HG03378 (cell line): ENCODE data around the gene SYNE1.
"Not testable (repeated sequence)": the region's sequence is repeated elsewhere in the genome, so short reads cannot be mapped to it uniquely, and the experiment has no call there.

Source experiments
- ATAC-seq: cut with Tn5 transposase; IDR thresholded peaks from one replicate; pipeline ENCODE4 v1.9.1; 2021; ENCODE audit warnings: mild to moderate bottlenecking, moderate library complexity; ENCODE audit not compliant: unreplicated experiment

The SYNE1 gene

DNA sequence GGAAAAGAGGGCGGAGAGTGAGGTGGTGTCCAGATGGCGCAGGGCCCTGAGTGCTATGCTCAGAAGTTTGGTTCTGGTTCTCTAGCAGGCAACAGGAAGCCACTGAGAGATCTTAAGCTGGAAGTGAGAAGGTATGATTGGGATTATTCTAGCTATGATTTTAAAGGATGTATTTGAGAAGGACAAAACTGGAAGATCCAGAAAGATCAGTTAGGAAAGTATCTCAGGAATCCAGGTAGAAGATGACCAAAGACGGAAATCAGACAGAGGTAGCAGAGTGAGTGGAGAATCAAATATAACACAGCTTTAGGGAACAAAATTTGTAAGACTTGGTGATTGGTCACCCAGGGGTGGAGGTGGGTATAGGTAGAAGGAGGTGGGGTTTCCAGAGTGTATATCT, 5.8 kb downstream of the SYNE1 start:
- ATAC-seq = no peak

DNA sequence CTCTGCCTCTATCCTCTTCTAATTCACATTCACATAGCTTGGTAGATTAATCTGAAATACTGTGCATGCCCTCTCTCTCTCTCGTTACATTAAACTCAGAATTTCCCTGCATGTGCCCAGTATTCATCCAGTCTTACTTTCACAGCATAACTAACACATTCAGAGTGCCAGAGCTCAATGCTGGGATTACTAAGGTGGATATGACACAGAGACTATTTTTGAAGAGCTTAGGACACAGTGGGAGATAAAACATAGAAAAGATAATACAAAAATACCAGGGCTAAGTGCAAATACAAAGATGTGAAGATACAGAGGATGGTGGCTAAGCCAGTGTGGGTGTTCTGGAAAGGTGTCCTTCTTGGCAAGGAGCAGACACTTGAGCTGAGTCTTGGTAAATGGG, 6.3 kb downstream of the SYNE1 start:
- no peak for ATAC-seq

DNA sequence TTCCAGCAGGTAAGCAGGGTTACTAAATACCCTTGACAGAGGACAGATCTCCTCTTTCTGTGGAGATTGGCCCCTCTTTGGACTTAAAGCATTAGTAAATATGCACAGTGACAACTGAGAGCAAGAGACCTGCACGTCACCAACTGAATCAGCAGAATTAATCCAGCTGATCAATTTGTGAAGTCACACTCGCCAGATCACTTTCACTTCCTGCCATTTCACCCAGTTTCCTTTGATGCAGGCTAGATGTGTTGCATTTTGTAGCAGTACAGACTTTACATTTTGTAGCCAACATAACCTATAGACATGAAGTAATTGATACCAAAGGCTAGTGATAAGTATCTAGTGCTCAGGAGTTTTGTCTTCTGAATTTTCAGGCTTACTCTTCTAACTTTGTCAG, 11.9 kb downstream of the SYNE1 start:
- peak; percentile 54 for ATAC-seq

DNA sequence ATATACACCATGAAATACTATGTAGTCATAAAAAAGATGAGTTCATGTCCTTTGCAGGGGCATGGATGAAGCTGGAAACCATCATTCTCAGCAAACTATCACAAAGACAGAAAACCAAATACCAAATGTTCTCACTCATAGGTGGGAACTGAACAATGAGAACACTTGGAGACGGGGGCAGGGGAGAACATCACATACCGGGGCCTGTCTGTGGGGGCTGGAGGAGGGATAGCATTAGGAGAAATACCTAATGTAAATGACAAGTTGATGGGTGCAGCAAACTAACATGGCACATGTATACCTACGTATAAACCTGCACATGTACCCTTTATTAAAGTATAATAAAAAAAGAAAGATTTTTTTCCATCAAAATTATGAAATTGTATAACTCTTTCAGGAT, 22.4 kb downstream of the SYNE1 start:
- ATAC-seq = not testable (repeated sequence)

DNA sequence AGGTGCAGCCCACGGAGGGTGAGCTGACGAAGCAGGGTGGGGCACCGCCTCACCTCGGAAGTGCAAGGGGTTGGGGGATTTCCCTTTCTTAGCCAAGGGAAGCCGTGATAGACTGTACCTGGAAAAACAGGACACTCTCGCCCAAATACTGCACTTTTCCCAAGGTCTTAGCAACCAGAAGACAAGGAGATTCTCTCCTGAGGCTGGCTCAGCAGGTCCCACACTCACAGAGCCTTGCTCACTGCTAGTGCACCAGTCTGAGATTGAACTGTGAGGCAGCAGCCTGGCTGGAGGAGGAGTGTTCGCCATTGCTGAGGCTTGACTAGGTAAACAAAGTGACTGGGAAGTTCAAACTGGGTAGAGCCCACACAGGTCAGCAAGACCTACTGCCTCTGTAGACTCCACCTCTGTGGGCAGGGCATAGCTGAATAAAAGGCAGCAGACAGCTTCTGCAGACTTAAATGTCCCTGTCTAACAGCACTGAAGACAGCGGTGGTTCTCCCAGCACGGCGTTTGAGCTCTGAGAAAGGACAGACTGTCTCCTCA, 28.0 kb downstream of the SYNE1 start:
- ATAC-seq = no peak

DNA sequence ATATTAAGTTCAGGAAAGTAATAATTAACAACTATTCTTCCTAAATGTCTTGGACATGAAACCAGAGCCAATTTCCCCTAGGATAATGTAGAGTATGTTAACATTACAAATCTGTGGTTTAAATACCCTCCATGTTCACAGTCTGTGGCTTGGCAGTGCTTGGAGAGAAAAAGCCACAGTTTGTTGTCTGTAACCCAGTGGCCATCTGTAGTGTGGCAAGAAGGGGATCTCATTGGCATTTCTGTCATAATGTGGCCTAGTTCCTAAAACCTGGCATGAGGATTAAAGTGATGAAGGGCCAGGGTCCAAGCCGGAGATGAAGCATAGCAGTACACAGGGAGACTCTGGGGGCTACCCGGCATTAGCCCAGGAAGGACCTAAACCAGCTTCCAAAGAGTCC, 31.2 kb downstream of the SYNE1 start:
- no peak for ATAC-seq

DNA sequence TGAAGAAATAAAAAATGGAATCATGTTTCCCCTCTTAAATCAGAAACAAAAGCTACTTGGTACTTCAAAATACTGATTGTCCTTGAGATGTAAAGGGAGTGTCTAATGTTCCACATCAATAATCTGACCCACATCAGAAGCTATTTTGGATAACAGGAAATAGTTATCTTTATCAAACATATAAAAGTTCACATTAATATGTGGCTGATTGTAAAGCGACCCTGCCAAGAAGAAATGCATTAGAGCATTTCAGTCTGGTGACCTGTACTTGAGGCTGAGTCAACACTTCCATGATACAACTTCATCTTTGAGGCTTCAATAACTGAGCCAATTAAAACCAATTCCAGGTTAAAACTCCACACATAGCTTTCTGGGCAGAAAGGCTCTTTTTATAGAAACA, 31.8 kb downstream of the SYNE1 start:
- no peak for ATAC-seq

DNA sequence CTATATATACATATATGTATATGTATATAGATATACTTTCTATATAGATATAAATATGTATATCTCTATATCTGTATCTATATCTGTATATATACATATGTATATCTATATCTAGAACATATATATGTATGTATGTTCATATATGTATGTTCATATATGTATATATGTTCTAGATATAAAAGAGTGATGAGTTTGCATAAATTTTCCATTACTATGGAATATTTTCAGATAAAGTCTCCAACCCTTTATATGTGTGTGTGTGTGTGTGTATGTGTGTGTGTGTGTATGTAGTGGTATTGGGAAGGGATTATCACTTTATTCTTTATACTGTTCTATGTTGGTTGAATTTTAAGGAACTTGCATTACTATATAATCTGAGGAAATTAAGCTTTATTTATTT, 33.3 kb downstream of the SYNE1 start:
- no peak for ATAC-seq

DNA sequence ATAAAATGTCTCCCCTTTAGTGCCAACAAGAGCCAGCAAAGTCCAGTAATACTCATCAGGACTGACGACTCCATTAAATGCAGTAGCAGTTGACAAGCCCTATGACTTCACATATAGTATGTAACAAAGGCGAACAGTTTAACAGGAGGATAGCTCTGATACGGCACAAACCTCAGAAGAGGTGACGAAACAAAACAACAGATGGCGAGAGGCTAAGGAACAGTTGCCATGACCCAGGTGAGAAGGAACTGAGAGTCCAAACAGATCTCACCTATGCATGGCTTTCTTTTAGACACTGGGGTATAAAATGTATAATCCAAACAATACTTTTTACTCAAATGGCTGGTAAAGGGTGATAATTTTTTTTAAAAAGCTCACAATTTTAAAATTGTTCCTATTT, 37.1 kb downstream of the SYNE1 start:
- no peak for ATAC-seq

DNA sequence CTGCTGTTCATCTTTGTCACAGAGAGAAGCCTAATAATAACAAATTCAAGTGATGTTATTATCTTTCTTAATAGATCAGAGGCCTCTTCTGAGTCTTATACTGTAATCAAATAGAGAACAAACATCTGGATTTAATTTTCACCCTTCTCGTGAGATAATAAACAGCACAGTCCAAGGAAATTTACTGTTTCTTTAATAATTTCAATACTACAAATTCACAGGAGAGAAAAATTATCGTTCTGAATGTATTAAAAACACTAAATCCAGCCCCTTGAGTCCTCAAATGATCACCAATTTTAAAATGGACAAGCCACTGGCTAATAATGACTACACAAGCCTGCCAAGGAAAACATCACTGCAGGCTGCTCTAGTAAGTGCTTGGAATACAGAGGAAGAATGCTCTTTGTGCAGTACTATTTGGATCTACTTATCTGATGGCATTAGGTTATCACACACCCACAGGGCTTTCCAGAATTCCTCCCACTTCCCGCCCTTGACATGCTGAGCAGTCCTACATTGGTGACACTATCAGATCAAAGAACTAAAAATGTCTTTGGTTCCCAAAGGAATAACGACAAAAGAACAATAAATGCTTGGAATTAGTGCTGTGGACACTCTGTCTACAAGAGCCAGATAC, 38.1 kb downstream of the SYNE1 start:
- no peak for ATAC-seq

DNA sequence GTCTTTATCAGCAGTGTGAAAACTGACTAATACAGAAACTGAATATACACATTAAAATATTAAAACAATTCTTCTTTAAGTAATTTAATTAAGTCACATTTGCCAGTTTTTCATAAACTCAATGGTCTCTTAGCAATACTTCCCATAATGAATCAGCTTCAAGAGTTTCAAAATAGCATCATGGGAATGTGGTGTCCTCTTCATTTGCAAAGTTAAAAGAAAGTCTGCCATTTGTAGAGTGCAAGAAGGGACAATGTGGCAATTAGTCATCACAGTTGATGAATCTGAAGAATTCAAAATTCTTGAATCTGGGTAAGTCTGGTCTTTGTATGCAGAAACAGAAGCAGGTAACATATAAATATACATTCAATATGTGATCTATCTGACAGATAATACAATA, 38.7 kb downstream of the SYNE1 start:
- ATAC-seq = no peak

DNA sequence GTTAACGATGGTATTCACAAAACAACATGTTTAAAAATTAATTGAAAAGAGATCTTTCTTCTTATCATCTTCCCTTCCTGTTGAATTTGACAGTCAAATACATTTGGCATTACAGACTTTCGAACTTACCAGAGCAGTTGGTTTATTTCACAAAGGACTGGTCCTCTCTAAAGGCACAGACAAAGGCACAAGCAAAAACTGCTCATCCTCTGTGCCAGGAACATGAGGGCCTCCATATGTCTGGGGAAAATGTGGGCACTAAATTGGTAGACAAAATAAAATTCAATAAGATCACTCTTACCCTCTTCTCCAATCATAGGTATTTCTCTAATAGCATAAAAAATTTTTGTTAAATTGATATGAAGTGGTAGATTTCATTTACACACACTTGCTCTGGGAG, 40.4 kb downstream of the SYNE1 start:
- no peak for ATAC-seq

DNA sequence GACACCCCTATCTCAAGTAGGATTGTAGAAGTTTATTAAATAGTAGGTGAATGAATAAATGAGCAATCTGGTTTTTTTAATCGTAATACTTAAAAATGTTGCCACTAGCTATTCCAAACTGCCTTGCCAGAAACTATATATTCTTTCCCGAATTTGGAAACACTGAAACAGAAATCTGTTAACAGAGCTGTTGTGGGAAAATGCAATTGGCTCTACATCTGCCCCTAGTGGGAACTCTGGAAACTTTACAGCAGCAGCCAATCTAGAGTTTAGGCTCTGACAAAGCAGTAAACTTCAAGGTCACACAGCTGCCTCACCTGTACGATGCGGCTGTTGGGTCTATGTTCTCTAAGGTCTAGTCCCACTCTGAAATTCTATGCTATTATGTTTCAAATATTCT, 41.7 kb downstream of the SYNE1 start:
- no peak for ATAC-seq

DNA sequence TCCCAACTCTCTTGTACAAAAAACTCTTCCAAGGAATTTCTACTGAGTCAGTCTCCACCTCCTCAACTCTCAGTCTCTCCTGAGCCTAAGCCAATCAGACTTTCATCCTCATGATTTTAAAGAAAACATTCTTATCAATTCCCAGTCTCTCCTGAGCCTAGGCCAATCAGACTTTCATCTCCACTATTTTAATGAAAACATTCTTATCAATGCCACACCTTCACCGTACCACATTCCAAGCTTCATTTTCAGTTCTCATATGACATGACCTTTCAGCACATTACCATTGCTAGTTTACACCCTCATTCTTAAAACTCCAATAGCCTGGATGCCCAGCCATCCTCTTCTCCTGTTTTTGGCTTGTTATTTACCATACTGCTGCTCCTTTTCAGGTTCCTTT, 42.5 kb downstream of the SYNE1 start:
- no peak for ATAC-seq

DNA sequence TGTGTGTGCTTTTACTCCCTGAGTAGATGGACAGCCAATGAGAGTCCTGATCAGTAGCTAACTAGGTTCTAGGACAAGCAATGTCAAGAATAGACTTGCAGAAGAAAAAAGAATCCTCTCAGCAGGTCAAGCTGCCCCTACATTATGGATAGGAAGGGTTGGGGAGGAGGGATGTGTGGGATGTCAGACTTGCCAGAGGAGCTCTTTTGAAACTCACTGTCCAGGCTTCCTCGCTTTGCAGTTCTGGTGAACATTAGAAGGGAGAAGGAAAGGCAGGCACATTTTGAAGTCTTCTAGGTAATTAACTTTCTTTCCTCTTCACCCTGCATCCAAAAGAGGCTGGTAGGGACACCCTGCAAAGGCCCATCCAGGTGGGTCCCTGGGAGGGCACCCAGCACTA, 48.7 kb downstream of the SYNE1 start:
- ATAC-seq = no peak

DNA sequence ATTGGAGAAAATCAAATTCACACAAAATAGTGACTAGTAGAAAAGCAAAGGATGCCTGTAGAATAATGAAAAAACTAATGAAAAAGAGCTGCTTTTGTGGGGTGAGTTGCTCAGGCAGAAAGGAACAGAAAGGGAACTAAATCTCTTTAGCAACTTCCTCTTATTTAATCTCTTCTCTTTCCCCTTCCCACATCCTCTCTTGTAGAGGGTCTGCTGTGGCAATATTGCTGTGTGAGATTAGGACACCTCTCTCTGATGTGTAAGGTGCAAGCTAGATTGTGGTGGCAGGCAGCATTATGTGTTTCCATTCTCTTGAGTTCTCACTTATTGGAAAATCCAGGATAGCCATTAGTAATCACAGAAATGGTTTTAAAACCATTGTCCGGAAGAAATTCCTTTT, 49.7 kb downstream of the SYNE1 start:
- no peak for ATAC-seq

DNA sequence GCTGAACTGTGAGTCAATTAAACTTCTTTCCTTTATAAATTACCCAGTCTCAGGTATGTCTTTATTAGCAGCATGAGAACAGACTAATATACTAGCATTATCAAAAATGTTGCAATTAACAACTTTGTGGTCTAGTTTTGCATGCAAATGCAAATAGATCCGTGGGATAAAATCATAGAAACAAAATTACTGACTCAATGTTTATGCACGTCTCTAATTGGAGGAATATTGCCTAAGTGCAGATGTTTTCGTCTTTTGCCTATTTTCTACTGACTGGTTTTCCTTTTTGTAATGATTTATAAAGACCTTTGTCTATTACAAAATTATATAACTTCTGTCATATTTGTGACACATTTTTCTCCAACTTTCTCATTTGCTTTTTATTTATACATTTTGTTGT, 51.9 kb downstream of the SYNE1 start:
- no peak for ATAC-seq

DNA sequence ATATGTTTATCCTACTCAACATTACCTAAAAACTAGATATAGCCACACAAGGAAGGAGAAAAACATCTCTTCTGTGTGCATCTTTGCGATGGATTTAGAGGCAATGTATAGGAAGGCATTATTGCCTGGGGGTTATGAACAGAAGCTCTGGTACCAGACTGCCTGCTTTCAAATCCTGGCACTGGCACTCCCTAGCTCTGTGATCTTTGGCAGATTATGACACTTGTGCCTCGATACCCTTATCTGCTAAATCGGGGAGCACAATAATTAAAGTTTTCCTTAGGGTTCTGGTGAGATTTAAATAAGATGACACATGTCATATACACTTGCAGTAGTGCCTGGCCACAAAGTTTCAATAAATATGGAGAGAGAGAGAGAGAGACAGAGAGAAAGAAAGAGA, 53.3 kb downstream of the SYNE1 start:
- ATAC-seq = no peak

DNA sequence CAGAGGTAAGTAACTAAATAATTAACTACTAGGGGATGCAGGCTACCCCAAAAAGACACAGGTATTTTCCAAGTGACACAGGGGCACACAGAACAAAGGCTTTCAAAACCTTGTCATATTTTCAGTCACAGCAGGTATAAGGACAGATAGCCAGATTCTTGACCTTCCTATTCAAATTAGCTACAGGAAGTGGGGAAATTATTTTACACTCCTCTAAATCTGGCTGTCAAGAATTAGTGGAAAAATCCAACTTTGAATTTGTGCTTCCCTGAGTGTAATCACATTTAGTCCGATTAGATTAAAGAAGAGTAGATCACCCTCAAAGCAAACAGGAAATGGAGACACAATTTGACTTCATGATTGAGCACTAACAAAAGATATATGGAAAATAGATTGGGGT, 60.6 kb downstream of the SYNE1 start:
- ATAC-seq = no peak

DNA sequence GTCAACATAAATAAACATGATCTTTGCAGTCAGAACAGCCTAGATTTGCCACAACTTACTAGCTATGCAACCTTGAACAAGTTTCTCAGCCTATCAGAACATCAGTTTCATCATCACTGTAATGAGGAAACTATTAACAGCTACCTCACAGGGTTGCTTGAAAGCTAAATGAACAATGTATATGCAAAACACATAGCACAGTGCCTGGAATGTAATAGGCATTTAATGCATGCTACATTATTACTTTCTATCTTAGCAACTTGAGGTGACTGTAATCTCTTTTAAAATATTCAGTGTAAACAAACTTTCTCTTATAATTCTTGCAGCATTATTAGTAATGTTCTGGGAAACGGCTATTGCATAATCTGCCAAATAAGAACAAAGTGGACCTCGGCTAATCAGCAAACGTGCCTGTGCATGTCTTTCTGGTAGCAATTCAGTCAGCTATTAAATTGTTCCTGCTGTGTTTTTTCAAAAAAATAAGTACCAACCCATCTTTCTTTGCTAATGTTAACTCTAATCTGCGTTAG, 61.5 kb downstream of the SYNE1 start:
- ATAC-seq = peak; percentile 42

DNA sequence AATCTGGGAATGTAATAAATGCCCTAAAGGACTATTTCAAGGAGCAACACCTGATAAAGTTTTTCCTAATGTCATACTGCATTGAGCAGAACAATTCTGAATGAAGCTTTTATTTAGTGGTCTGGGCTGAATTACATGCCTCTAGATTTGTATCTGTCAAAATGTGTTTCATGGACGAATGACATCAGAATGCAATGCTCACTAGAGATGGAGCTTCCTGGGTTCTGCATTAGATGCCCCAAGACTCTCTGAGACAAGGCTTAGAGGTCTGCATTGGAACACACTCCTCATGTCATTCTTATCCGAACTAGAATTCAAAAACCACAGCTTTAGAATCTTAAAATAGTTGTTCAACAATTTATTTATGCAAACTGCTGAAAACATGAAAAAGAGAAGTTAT, 62.0 kb downstream of the SYNE1 start:
- peak; percentile 8 for ATAC-seq

DNA sequence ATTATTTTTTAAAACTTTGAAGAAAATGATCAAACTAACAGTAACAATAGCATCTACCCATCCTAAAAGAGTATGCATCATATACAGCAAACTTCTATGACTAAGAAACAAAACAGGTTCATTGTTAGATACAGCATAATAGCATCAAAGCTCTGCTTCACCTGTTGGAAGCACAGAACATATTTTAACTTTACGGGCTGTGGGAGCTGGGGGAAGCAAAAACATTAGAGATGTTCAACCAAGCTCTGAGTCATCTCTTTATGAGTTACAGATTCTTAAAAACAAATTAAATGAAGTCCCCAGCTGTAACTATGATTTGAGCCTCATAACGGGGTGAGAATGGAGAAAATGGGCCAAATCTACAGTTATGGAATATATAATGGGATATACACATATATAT, 63.4 kb downstream of the SYNE1 start:
- no peak for ATAC-seq
